HepG2 (cell line): ENCODE measurements around the gene MT1G. TPM values are rescaled to one million over a fixed set of nuclear protein-coding genes. Genes with fewer than 3 reads are reported as not detected.

Experiments used
- ATAC-seq: fragments of 200-7000 bp; cut with Tn5 transposase; 3 replicates; pipeline ENCODE4 v1.9.1; 2020; ENCODE audit warnings: mild to moderate bottlenecking, moderate library complexity
- BruUV-seq: library from RNA; stranded (reverse); fragments of 400-500 nt; replicated peaks from 2 replicates; lab custom pipeline; 2021; lab: Mats Ljungman, UMichigan
- CTCF ChIA-PET: fragments of 300-600 bp; formaldehyde crosslinking; extraction: SDS; loops from one replicate; lab custom pipeline; 2021; ENCODE audit warnings: low total read pairs, inconsistent platforms, low intra/inter-chr PET ratio; lab: Yijun Ruan, JAX
- POLR2A ChIA-PET: fragments of 350-600 bp; sonication (Branson Sonifier 250); formaldehyde crosslinking; loops from one replicate; lab custom pipeline; 2020; ENCODE audit warnings: antibody characterized with exemption, inconsistent platforms; lab: Yijun Ruan, JAX
- DNase-seq: peaks from one replicate; pipeline ENCODE4 v3.0.0-alpha.2; 2015; ENCODE audit warnings: low spot score
- FAIRE-seq: peaks from 3 replicates; lab custom pipeline; 2011; peaks lifted over from hg19 to GRCh38; lab: Jason Lieb, UNC
- H2AFZ ChIP-seq: one replicate; pipeline ENCODE4 v1.6.1; 2011; ENCODE audit warnings: low read length, inconsistent platforms
- H3K27ac ChIP-seq: fragments of 300-600 bp; 3 replicates; pipeline ENCODE4 v1.8.0; 2011; ENCODE audit warnings: mixed run types, mild to moderate bottlenecking, mixed read lengths, low read length, inconsistent platforms; ENCODE audit not compliant: insufficient read depth; ENCODE audit errors: extremely low read length
- H3K27me3 ChIP-seq, 2 experiments: fragments of 200-600 bp in 1 of 2; 2 replicates in 1 of 2; 3 replicates in 1 of 2; pipeline versions ENCODE4 v1.6.0 to v1.8.0; 2011; ENCODE audit warnings: low read length in 2 of 2, mild to moderate bottlenecking in 2 of 2, moderate library complexity in 2 of 2, inconsistent platforms in 1 of 2; ENCODE audit not compliant: insufficient read depth in 2 of 2, control insufficient read depth in 1 of 2
- H3K36me3 ChIP-seq, 2 experiments: fragments of 200-600 bp in 1 of 2; replicated peaks in 1 of 2; 2 replicates in 1 of 2; 3 replicates in 1 of 2; pipeline versions ENCODE4 v1.5.1 to v1.8.0; 2011; ENCODE audit warnings: low read length in 2 of 2, inconsistent platforms in 1 of 2; ENCODE audit not compliant: insufficient read depth in 2 of 2, control insufficient read depth in 1 of 2
- H3K4me1 ChIP-seq: 2 replicates; pipeline ENCODE4 v1.5.1; 2012; ENCODE audit warnings: low read length, inconsistent platforms; ENCODE audit not compliant: insufficient read depth
- H3K4me2 ChIP-seq: 2 replicates; pipeline ENCODE4 v1.6.0; 2011; ENCODE audit warnings: low read depth, low read length, inconsistent platforms
- H3K4me3 ChIP-seq, 3 experiments: fragments of 200-600 bp in 1 of 3; sonication (generic), shearing (Covaris generic) in 1 of 3; replicated peaks in 1 of 3; 2 replicates each; pipeline ENCODE4 v1.5.1; 2011 to 2016; ENCODE audit warnings: low read length in 3 of 3, inconsistent platforms in 2 of 3, low read depth in 2 of 3, mild to moderate bottlenecking in 2 of 3, control low read depth in 1 of 3, mixed read lengths in 1 of 3; ENCODE audit not compliant: insufficient read depth in 1 of 3
- H3K79me2 ChIP-seq: one replicate; pipeline ENCODE4 v1.6.1; 2011; ENCODE audit warnings: low read length, inconsistent platforms; ENCODE audit not compliant: insufficient read depth
- H3K9ac ChIP-seq: 2 replicates; pipeline ENCODE4 v1.6.0; 2011; ENCODE audit warnings: mild to moderate bottlenecking, low read depth, low read length, inconsistent platforms; ENCODE audit not compliant: insufficient read depth
- H3K9me3 ChIP-seq: 2 replicates; pipeline ENCODE4 v1.5.1; 2012; ENCODE audit warnings: mild to moderate bottlenecking, low read length
- H4K20me1 ChIP-seq: 2 replicates; pipeline ENCODE4 v1.6.0; 2011; ENCODE audit warnings: inconsistent platforms, mild to moderate bottlenecking, low read length, moderate library complexity; ENCODE audit not compliant: insufficient read depth
- CERS6 ChIP-seq: sonication (generic); formaldehyde crosslinking; IDR thresholded peaks from 2 replicates; pipeline ENCODE4 v1.5.0; 2020; ENCODE audit warnings: missing genetic modification reagents
- CREM ChIP-seq, 2 experiments: sonication (generic) in 1 of 2; formaldehyde crosslinking in 1 of 2; IDR thresholded peaks; 2 replicates each; pipeline versions ENCODE4 v1.4.0 to v1.6.1; 2016 to 2020; ENCODE audit warnings: antibody characterized with exemption in 1 of 2, mild to moderate bottlenecking in 1 of 2, missing genetic modification reagents in 1 of 2
- HES4 ChIP-seq: sonication (generic); formaldehyde crosslinking; IDR thresholded peaks from 2 replicates; pipeline ENCODE4 v1.9.0; 2021; ENCODE audit warnings: mild to moderate bottlenecking, missing genetic modification reagents, borderline replicate concordance
- HNRNPK ChIP-seq: fragments of 200-400 bp; formaldehyde crosslinking; IDR thresholded peaks from 2 replicates; pipeline ENCODE4 v1.6.1; 2018; ENCODE audit warnings: low read length, low read depth, moderate library complexity, mild to moderate bottlenecking; ENCODE audit not compliant: poor library complexity, severe bottlenecking
- HOXA3 ChIP-seq: sonication (generic); formaldehyde crosslinking; IDR thresholded peaks from 2 replicates; pipeline ENCODE4 v1.5.0; 2020; ENCODE audit warnings: missing genetic modification reagents
- KLF6 ChIP-seq: IDR thresholded peaks from 2 replicates; pipeline ENCODE4 v1.8.0; 2016; ENCODE audit warnings: missing biosample characterization, missing genetic modification reagents
- MEIS1 ChIP-seq: sonication (generic); formaldehyde crosslinking; IDR thresholded peaks from 2 replicates; pipeline ENCODE4 v1.9.0; 2021; ENCODE audit warnings: mild to moderate bottlenecking, missing genetic modification reagents, moderate library complexity, borderline replicate concordance
- RORA ChIP-seq: sonication (generic); formaldehyde crosslinking; IDR thresholded peaks from 2 replicates; pipeline ENCODE4 v1.5.0; 2020; ENCODE audit warnings: mild to moderate bottlenecking, missing genetic modification reagents, moderate library complexity
- SNRNP70 ChIP-seq: fragments of 200-400 bp; formaldehyde crosslinking; IDR thresholded peaks from 2 replicates; pipeline ENCODE4 v1.6.1; 2017; ENCODE audit warnings: mild to moderate bottlenecking, low read depth, low read length, moderate library complexity
- TRIM24 ChIP-seq: sonication (generic); formaldehyde crosslinking; IDR thresholded peaks from 2 replicates; pipeline ENCODE4 v1.8.0; 2022; ENCODE audit warnings: mild to moderate bottlenecking, missing genetic modification reagents
- YEATS2 ChIP-seq: sonication (generic); formaldehyde crosslinking; IDR thresholded peaks from 2 replicates; pipeline ENCODE4 v1.4.0; 2020; ENCODE audit warnings: missing genetic modification reagents, borderline replicate concordance
- ZBTB25 ChIP-seq: IDR thresholded peaks from 2 replicates; pipeline ENCODE4 v1.6.1; 2018; ENCODE audit warnings: missing genetic modification reagents
- ZNF660 ChIP-seq: sonication (generic); formaldehyde crosslinking; IDR thresholded peaks from 2 replicates; pipeline ENCODE4 v1.5.1; 2020; ENCODE audit warnings: mild to moderate bottlenecking, low read depth, missing genetic modification reagents, borderline replicate concordance
- ZNF672 ChIP-seq: sonication (generic); formaldehyde crosslinking; IDR thresholded peaks from 2 replicates; pipeline ENCODE4 v1.8.1; 2022; ENCODE audit warnings: missing genetic modification reagents
- ZNF713 ChIP-seq: sonication (generic); formaldehyde crosslinking; IDR thresholded peaks from 2 replicates; pipeline ENCODE4 v1.4.0; 2020; ENCODE audit warnings: mild to moderate bottlenecking, missing genetic modification reagents
- WGBS: methylation state at CpG from one replicate; pipeline ENCODE4 v1.1.6; 2017; ENCODE audit warnings: low lambda C conversion rate; 5-methylcytosine and 5-hydroxymethylcytosine counted together
- in situ Hi-C: cut with HindIII; loops from 2 replicates; pipeline ENCODE4 v1.10.0; 2017; ENCODE audit warnings: low pct_unique_long_range_greater_than_20kb; ENCODE audit not compliant: extremely low pct_ligation_motif_present
- intact Hi-C: fragments of 100-400 bp; cut with micrococcal nuclease; formaldehyde crosslinking; loops from one replicate; pipeline ENCODE4 v1.10.0; 2022; ENCODE audit not compliant: unreplicated experiment
- polyA plus RNA-seq, 8 experiments: library from polyadenylated mRNA; depleted of rRNA in 3 of 8; stranded (reverse) in 7 of 8; unstranded in 1 of 8; fragments of >200 nt; fragmentation: Illumina TruSeq in 4 of 8; extraction: Trizol in 4 of 8; gene quantifications; 2 replicates each; pipeline versions ENCODE4 v1.2.1 to v1.2.3, GENCODE V29; 2011 to 2016; ENCODE audit warnings: low read depth in 4 of 8, missing spikeins in 1 of 8, mixed read lengths in 1 of 8; ENCODE audit not compliant: insufficient read depth in 1 of 8
- total RNA-seq, 5 experiments: library from RNA; depleted of rRNA; stranded (reverse); fragments of >200 nt; fragmentation: Illumina TruSeq; extraction: Trizol; gene quantifications; 2 replicates each; pipeline ENCODE4 v1.2.3, GENCODE V29; 2016; ENCODE audit warnings: low read depth in 1 of 5

Gene MT1G
- total and polyA plus RNA-seq, 2 of the 13 experiments (the other 11 are each of a cell fraction or from before 2014, with no cell fraction given) = 3.6 to 377 TPM

- no peak for TF ChIP-seq ZNF713 (CRISPR knock-in tag)
- no peak for TF ChIP-seq HOXA3
- no peak for TF ChIP-seq MEIS1 (CRISPR knock-in tag)
- no peak for TF ChIP-seq KLF6 (CRISPR knock-in tag)
These were observed 15.3 kb downstream of the MT1G start (continued) for GRCh38 chr16:56652600-56652999.

GRCh38 chr16:56651586-56651985 is 16.3 kb downstream of the MT1G start, which contains the start of gene MT1B:
MT1B (plus strand) TSS chr16:56651886; CDS start chr16:56651954, 68 bp downstream.
- Histone ChIP-seq H3K4me3 (no peak within 1 kb of the TSS), H3K27ac (no peak within 1 kb of the TSS), H3K36me3 (no peaks in the 10 kb centered on the region), H3K4me2 (no peak within 1 kb of the TSS), H3K9ac (no peak within 1 kb of the TSS), H3K79me2 (no peaks in the 10 kb centered on the region), H2AFZ (no peak within 1 kb of the TSS), H4K20me1 (no peaks in the 10 kb centered on the region), H3K4me1 (peaks cover 24% of the 10 kb centered on the region), H3K9me3 (no peaks in the 10 kb centered on the region), H3K27me3 (peaks cover 2 to 28% of the 10 kb centered on the region in 2 experiments; a peak in 3 of 5 replicates)
- TF ChIP-seq ZNF660 (CRISPR knock-in tag) = no peak
- TF ChIP-seq TRIM24 (CRISPR knock-in tag) = no peak
- no peak for TF ChIP-seq YEATS2
- no peak for TF ChIP-seq CREM (IDR thresholded peaks at IDR 0.05)
- TF ChIP-seq CREM (CRISPR knock-in tag; IDR thresholded peaks at IDR 0.05) = no peak
- TF ChIP-seq HNRNPK = no peak
- TF ChIP-seq RORA (CRISPR knock-in tag) = no peak
- no peak for TF ChIP-seq CERS6 (CRISPR knock-in tag)
- no peak for TF ChIP-seq HES4 (CRISPR knock-in tag)
- TF ChIP-seq SNRNP70 = no peak
- no peak for TF ChIP-seq ZBTB25 (CRISPR knock-in tag)
- no peak for TF ChIP-seq ZNF672 (CRISPR knock-in tag)
- in situ Hi-C loops = no loop called here
- ChIA-PET POLR2A (no interaction called here), CTCF (no interaction called here)
- no TSS peak for BruUV-seq
- FAIRE-seq = no peak
- WGBS = 9% methylated on average over 4 of the region's 7 CpGs
- peak; percentile 17 for ATAC-seq
- DNase-seq = no peak
- intact Hi-C loops = loop anchor here (10.0 kb wide), 1 partner anchor 47 kb away; the partner anchor contains the start of gene MT2A
